ENCODE results near the gene DTNA. TPM values are rescaled to one million over a fixed set of nuclear protein-coding genes. Genes with fewer than 3 reads are reported as not detected.
A peak's percentile ranks its signal among the peaks of the same experiment; 100 is the strongest.

DTNA gene
- total RNA-seq, 4 donors from 2014 or later = 81.0 to 236 (median 119) TPM

GRCh38 chr18:34862561-34862960, 152.5 kb downstream of the DTNA start:
- intact Hi-C loops (cut with DNase I) = no loop called here
- Histone ChIP-seq H3K4me1 (peaks cover 0 to 7% of the 10 kb centered on the region in 2 donors), H3K27ac (no peak overlapping the region), H3K36me3 (peaks cover 0 to 5% of the 10 kb centered on the region in 2 donors), H3K27me3 (no peaks in the 10 kb centered on the region), H3K4me3 (replicated peaks in 1 of 3) (no peak overlapping the region), H3K9me3 (no peaks in the 10 kb centered on the region)
- no peak for TF ChIP-seq POLR2A (IDR thresholded peaks at IDR 0.05)
- TF ChIP-seq CTCF (IDR thresholded peaks at IDR 0.05) = no peak
- DNase-seq = no peak
- WGBS, 2 donors = 93 to 94% methylated on average over 3 of the region's 3 CpGs

DNA sequence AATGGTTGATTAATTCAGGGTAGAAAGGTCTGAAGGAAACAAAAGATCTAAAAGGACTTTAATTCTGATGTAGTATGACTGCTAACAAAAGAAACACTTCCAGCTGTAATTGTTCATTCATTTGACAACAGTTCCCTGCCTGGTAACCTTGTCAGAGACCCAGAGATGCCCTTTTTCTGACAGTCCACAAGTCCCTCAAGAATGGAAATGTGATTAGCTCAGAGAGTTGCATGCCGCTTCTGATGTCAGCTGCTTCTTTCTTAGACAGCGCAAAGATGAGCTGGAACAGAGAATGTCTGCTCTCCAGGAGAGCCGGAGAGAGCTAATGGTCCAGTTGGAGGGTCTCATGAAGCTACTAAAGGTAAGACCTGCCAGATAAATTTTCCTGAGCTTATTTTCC, 153.6 kb downstream of the DTNA start:
- Histone ChIP-seq H3K4me3 (replicated peaks in 1 of 3) (no peak overlapping the region), H3K9me3 (no peaks in the 10 kb centered on the region), H3K27ac (no peak overlapping the region), H3K27me3 (no peaks in the 10 kb centered on the region), H3K36me3 (peaks cover 0 to 3% of the 10 kb centered on the region in 2 donors), H3K4me1 (peaks cover 0 to 9% of the 10 kb centered on the region in 2 donors)
- TF ChIP-seq POLR2A (IDR thresholded peaks at IDR 0.05) (no peak), CTCF (IDR thresholded peaks at IDR 0.05) (no peak)
- no peak for DNase-seq
- 90 to 96% methylated on average over 3 of the region's 3 CpGs for WGBS, 2 donors
- intact Hi-C loops (cut with DNase I) = no loop called here

DNA sequence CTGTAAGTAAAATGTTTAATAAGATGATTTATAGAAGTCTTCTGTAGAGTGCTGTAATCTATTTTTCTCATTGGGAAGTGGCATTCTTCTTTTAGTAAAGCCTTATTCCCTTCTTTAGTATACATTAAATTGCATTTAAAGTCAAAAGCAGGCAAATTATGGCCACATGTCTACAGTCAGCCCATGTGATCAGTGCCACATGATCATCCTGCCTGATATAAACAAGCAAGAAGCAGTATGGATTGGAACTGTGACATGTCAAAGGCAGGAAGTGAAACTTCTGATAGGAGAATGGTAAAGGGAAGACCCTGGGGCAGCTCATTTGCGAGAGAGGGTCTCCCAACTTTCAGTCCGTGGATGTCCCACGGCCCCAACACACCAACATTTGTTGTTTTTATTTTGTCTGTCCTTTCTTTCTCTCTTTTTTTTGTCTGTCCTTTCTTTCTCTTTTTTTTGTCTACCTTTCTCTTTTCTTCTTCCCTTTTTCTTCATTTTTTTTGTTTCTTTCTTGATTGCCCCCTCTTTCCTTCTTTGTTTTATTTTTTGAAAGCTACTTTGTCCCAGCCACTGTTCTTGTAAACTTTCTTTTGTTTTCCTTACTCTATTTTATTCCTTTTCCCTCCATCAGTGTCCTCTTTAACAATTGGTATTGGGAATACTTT, 154.9 kb downstream of the DTNA start:
- Histone ChIP-seq H3K9me3 (no peaks in the 10 kb centered on the region), H3K4me1 (peaks cover 0 to 9% of the 10 kb centered on the region in 2 donors), H3K36me3 (peaks cover 0 to 3% of the 10 kb centered on the region in 2 donors), H3K4me3 (replicated peaks in 1 of 3) (no peak overlapping the region), H3K27ac (no peak overlapping the region), H3K27me3 (no peaks in the 10 kb centered on the region)
- DNase-seq = no peak
- 94 to 96% methylated on average over 3 of the region's 3 CpGs for WGBS, 2 donors
- TF ChIP-seq POLR2A (IDR thresholded peaks at IDR 0.05) (no peak), CTCF (IDR thresholded peaks at IDR 0.05) (no peak)
- intact Hi-C loops (cut with DNase I) = no loop called here

DNA sequence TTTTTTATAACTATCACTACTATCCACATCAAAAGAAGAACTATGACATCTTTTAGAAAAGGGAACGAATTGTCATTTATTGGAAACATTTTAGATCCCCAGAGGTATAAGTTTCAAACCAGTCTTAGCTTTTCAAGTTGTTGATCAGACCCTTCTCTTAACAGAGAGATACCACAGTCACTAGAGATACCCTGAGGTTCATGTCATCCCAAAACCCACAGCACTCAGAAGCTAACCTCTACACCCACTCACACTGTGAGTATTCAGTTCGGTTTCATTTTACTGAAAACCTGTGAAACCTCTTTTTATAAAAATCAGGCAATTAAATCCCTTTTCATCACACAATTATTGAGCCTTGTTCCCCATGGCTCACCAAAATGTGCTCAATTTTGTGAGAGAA, 156.2 kb downstream of the DTNA start:
- WGBS, 2 donors = 88 to 95% methylated on average over 2 of the region's 2 CpGs
- H3K27ac ChIP-seq = no peak overlapping the region
- intact Hi-C loops (cut with DNase I) = no loop called here
- no peak overlapping the region for H3K4me3 ChIP-seq (replicated peaks in 1 of 3)
- H3K4me1 ChIP-seq = peaks cover 0 to 14% of the 10 kb centered on the region in 2 donors
- TF ChIP-seq CTCF (IDR thresholded peaks at IDR 0.05) (no peak), POLR2A (IDR thresholded peaks at IDR 0.05) (no peak)
- no peaks in the 10 kb centered on the region for H3K27me3 ChIP-seq
- no peak for DNase-seq
- no peaks in the 10 kb centered on the region for H3K9me3 ChIP-seq
- H3K36me3 ChIP-seq = peaks cover 0 to 3% of the 10 kb centered on the region in 2 donors

DNA sequence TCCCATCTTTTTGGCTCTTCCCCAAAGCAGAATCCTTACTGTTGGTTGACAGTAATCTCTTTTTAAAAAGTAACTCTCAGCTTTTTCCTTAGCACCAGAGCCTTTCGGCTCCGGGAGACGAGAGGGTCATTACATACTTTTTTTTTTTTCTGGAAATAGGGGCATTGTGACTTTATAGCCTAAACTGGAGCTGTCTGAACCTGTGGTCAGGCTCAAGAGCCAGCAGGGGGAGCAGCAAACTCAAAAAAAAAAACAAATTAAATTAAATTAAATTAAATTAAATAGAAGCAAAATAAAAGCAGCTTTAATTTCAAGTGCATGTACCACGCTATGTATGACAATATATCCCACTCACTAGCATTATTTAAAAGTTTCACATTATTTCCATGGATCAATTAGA, 156.6 kb downstream of the DTNA start:
- intact Hi-C loops (cut with DNase I) = no loop called here
- Histone ChIP-seq H3K27ac (no peak overlapping the region), H3K27me3 (no peaks in the 10 kb centered on the region), H3K9me3 (no peaks in the 10 kb centered on the region), H3K4me1 (peaks cover 0 to 18% of the 10 kb centered on the region in 2 donors), H3K4me3 (replicated peaks in 1 of 3) (no peak overlapping the region), H3K36me3 (peaks cover 0 to 3% of the 10 kb centered on the region in 2 donors)
- WGBS, 2 donors = 56 to 61% methylated on average over 4 of the region's 4 CpGs
- peak in 4 of 6 experiments; percentile 29 to 52 (median 40) for TF ChIP-seq CTCF (IDR thresholded peaks at IDR 0.05)
- no peak for TF ChIP-seq POLR2A (IDR thresholded peaks at IDR 0.05)
- DNase-seq = no peak

All from thyroid gland (tissue), 4 donors.